H1 (cell line): ENCODE measurements around the gene MKKS. TPM values are rescaled to one million over a fixed set of nuclear protein-coding genes. Genes with fewer than 3 reads are reported as not detected.

ENCODE experiments used
- CTCF ChIA-PET: fragments of 300-600 bp; sonication (Branson Sonifier 250); formaldehyde crosslinking; loops from one replicate; lab custom pipeline; 2021; ENCODE audit not compliant: partially characterized antibody; lab: Charles Lee
- POLR2A ChIA-PET: fragments of 300-600 bp; sonication (Branson Sonifier 250); formaldehyde crosslinking; loops from one replicate; lab custom pipeline; 2021; ENCODE audit warnings: inconsistent platforms; ENCODE audit not compliant: partially characterized antibody; lab: Charles Lee
- DNase-seq, 2 experiments: peaks; one replicate each; pipeline versions ENCODE4 v3.0.0 to v3.0.0-alpha.2; 2010 to 2022; ENCODE audit warnings: low spot score in 2 of 2, low read depth in 1 of 2, mixed read lengths in 1 of 2
- FAIRE-seq: peaks from 2 replicates; lab custom pipeline; 2011; peaks lifted over from hg19 to GRCh38; lab: Jason Lieb, UNC
- H2AFZ ChIP-seq: 2 replicates; pipeline ENCODE4 v1.8.1; 2012; ENCODE audit warnings: low read length, inconsistent platforms
- H2AK5ac ChIP-seq: 2 replicates; pipeline ENCODE4 v1.6.1; 2013; ENCODE audit warnings: low read depth, low read length
- H2BK120ac ChIP-seq: replicated peaks from 2 replicates; pipeline ENCODE3; 2013; ENCODE audit warnings: low read depth, low read length, inconsistent platforms
- H2BK12ac ChIP-seq: 2 replicates; pipeline ENCODE4 v1.6.1; 2013; ENCODE audit warnings: low read depth, low read length
- H2BK15ac ChIP-seq: 2 replicates; pipeline ENCODE4 v1.6.1; 2013; ENCODE audit warnings: low read length
- H2BK20ac ChIP-seq: 2 replicates; pipeline ENCODE4 v1.6.1; 2013; ENCODE audit warnings: low read length
- H2BK5ac ChIP-seq: 2 replicates; pipeline ENCODE4 v1.6.1; 2013; ENCODE audit warnings: low read depth, low read length
- H3K14ac ChIP-seq: 2 replicates; pipeline ENCODE4 v1.6.1; 2013; ENCODE audit warnings: inconsistent platforms; ENCODE audit not compliant: insufficient read length
- H3K18ac ChIP-seq: 2 replicates; pipeline ENCODE4 v1.6.1; 2013; ENCODE audit warnings: low read length; ENCODE audit errors: extremely low read depth
- H3K23ac ChIP-seq: 2 replicates; pipeline ENCODE4 v1.6.1; 2013; ENCODE audit warnings: inconsistent platforms; ENCODE audit not compliant: insufficient read length
- H3K23me2 ChIP-seq: 2 replicates; pipeline ENCODE4 v1.6.1; 2013; ENCODE audit warnings: low read depth, low read length
- H3K27ac ChIP-seq: 2 replicates; pipeline ENCODE4 v1.6.1; 2011; ENCODE audit warnings: low read depth, low read length, inconsistent platforms
- H3K27me3 ChIP-seq, 4 experiments: replicated peaks in 1 of 4; 1 replicate in 1 of 4; 2 replicates in 3 of 4; pipeline versions ENCODE4 v1.6.1 to v1.8.1; 2011 to 2013; ENCODE audit warnings: low read length in 3 of 4, mild to moderate bottlenecking in 3 of 4, inconsistent platforms in 2 of 4, mixed read lengths in 2 of 4, moderate library complexity in 1 of 4; ENCODE audit not compliant: control insufficient read depth in 3 of 4, insufficient read depth in 3 of 4; ENCODE audit errors: extremely low read depth in 1 of 4
- H3K36me3 ChIP-seq, 4 experiments: 2 replicates each; pipeline versions ENCODE4 v1.6.1 to v1.8.1; 2011 to 2013; ENCODE audit warnings: mild to moderate bottlenecking in 4 of 4, low read length in 3 of 4, moderate library complexity in 2 of 4, control low read depth in 1 of 4, inconsistent platforms in 1 of 4; ENCODE audit not compliant: insufficient read depth in 4 of 4, control insufficient read depth in 2 of 4
- H3K4ac ChIP-seq: replicated peaks from 2 replicates; pipeline ENCODE3; 2013; ENCODE audit warnings: low read length, low read depth, mixed read lengths, inconsistent platforms; ENCODE audit not compliant: insufficient read length
- H3K4me1 ChIP-seq, 4 experiments: replicated peaks in 1 of 4; 1 replicate in 1 of 4; 2 replicates in 3 of 4; pipeline versions ENCODE4 v1.6.1 to v1.8.1; 2011 to 2013; ENCODE audit warnings: low read length in 3 of 4, inconsistent platforms in 2 of 4, mixed read lengths in 1 of 4; ENCODE audit not compliant: insufficient read depth in 4 of 4, control insufficient read depth in 3 of 4
- H3K4me2 ChIP-seq, 2 experiments: 2 replicates each; pipeline versions ENCODE4 v1.6.1 to v1.8.1; 2011 to 2013; ENCODE audit warnings: low read depth in 2 of 2, low read length in 2 of 2, control low read depth in 1 of 2, inconsistent platforms in 1 of 2, mild to moderate bottlenecking in 1 of 2; ENCODE audit not compliant: insufficient read depth in 1 of 2
- H3K4me3 ChIP-seq, 4 experiments: fragments of 200-600, 300-600 bp in 1 of 4; sonication (generic), shearing (Covaris generic), sonication (Bioruptor Twin) in 1 of 4; 2 replicates each; pipeline versions ENCODE4 v1.5.1 to v1.8.1; 2011 to 2016; ENCODE audit warnings: low read length in 4 of 4, low read depth in 3 of 4, control low read depth in 2 of 4, inconsistent platforms in 2 of 4, mild to moderate bottlenecking in 2 of 4, mixed read lengths in 1 of 4, moderate library complexity in 1 of 4; ENCODE audit not compliant: insufficient read depth in 2 of 4; ENCODE audit errors: extremely low read depth in 1 of 4
- H3K56ac ChIP-seq: replicated peaks from 2 replicates; pipeline ENCODE3; 2013; ENCODE audit warnings: low read depth, mild to moderate bottlenecking, mixed read lengths, low read length, inconsistent platforms; ENCODE audit not compliant: insufficient read length
- H3K79me1 ChIP-seq: 2 replicates; pipeline ENCODE4 v1.6.1; 2013; ENCODE audit warnings: low read depth, low read length, control low read depth
- H3K79me2 ChIP-seq, 2 experiments: 2 replicates each; pipeline versions ENCODE4 v1.6.1 to v1.8.1; 2012 to 2013; ENCODE audit warnings: low read length in 2 of 2, mild to moderate bottlenecking in 2 of 2, inconsistent platforms in 1 of 2; ENCODE audit not compliant: insufficient read depth in 2 of 2, control insufficient read depth in 1 of 2
- H3K9ac ChIP-seq, 4 experiments: replicated peaks in 1 of 4; 1 replicate in 1 of 4; 2 replicates in 3 of 4; pipeline versions ENCODE4 v1.6.1 to v1.8.1; 2011 to 2013; ENCODE audit warnings: low read depth in 3 of 4, low read length in 3 of 4, control low read depth in 2 of 4, mild to moderate bottlenecking in 2 of 4, moderate library complexity in 2 of 4, inconsistent platforms in 1 of 4; ENCODE audit errors: extremely low read depth in 1 of 4
- H3K9me3 ChIP-seq, 2 experiments: 2 replicates each; pipeline versions ENCODE4 v1.6.1 to v1.8.1; 2012 to 2013; ENCODE audit warnings: mild to moderate bottlenecking in 2 of 2, moderate library complexity in 2 of 2, control low read depth in 1 of 2, inconsistent platforms in 1 of 2, low read depth in 1 of 2, low read length in 1 of 2, mixed read lengths in 1 of 2; ENCODE audit not compliant: insufficient read depth in 2 of 2
- H4K20me1 ChIP-seq, 2 experiments: replicated peaks in 1 of 2; 2 replicates each; pipeline versions ENCODE3 to v1.8.1; 2011 to 2013; ENCODE audit warnings: inconsistent platforms in 2 of 2, low read length in 2 of 2, mild to moderate bottlenecking in 1 of 2; ENCODE audit not compliant: insufficient read depth in 2 of 2, control insufficient read depth in 1 of 2
- H4K5ac ChIP-seq: 2 replicates; pipeline ENCODE4 v1.6.1; 2013; ENCODE audit warnings: low read length, low read depth, mixed read lengths, inconsistent platforms; ENCODE audit not compliant: insufficient read length
- H4K8ac ChIP-seq: 2 replicates; pipeline ENCODE4 v1.8.0; 2013; ENCODE audit warnings: mild to moderate bottlenecking, moderate library complexity, low read length, inconsistent platforms; ENCODE audit not compliant: insufficient read depth; ENCODE audit errors: extremely low read depth
- H4K91ac ChIP-seq: replicated peaks from 2 replicates; pipeline ENCODE3; 2013; ENCODE audit warnings: low read length, mixed read lengths, inconsistent platforms; ENCODE audit not compliant: insufficient read length
- ASH2L ChIP-seq: fragments of 200-600, 300-600 bp; sonication (generic); IDR thresholded peaks from one replicate; pipeline ENCODE4 v1.7.1; 2017; ENCODE audit warnings: low read length
- CBX5 ChIP-seq: fragments of 300-800, 300-1000 bp; sonication (generic); IDR thresholded peaks from 2 replicates; pipeline ENCODE4 v1.7.1; 2016; ENCODE audit warnings: antibody characterized with exemption, low read length, low read depth
- CBX8 ChIP-seq: fragments of 300-800, 300-1000 bp; sonication (generic); IDR thresholded peaks from 2 replicates; pipeline ENCODE4 v1.7.1; 2016; ENCODE audit warnings: low read depth, low read length, borderline replicate concordance
- CEBPB ChIP-seq: IDR thresholded peaks from 2 replicates; pipeline ENCODE4 v1.6.1; 2012; ENCODE audit warnings: low read depth, low read length
- CHD1 ChIP-seq: IDR thresholded peaks from 2 replicates; pipeline ENCODE4 v1.6.1; 2012; ENCODE audit warnings: low read depth, low read length, improper control_type of control experiment
- CREB1 ChIP-seq: IDR thresholded peaks from 2 replicates; pipeline ENCODE4 v1.6.1; 2012; ENCODE audit warnings: inconsistent platforms
- HDAC2 ChIP-seq, 2 experiments: fragments of 300-600 bp in 1 of 2; sonication (generic) in 1 of 2; IDR thresholded peaks; 2 replicates each; pipeline ENCODE4 v1.6.1; 2011 to 2012; ENCODE audit warnings: low read depth in 2 of 2, low read length in 2 of 2, mild to moderate bottlenecking in 2 of 2, moderate library complexity in 2 of 2, borderline replicate concordance in 1 of 2, inconsistent platforms in 1 of 2
- NRF1 ChIP-seq: IDR thresholded peaks from 2 replicates; pipeline ENCODE4 v1.6.1; 2011; ENCODE audit warnings: mild to moderate bottlenecking, low read depth, low read length, improper control_type of control experiment
- POLR2A ChIP-seq, 2 experiments: IDR thresholded peaks; 1 replicate in 1 of 2; 2 replicates in 1 of 2; pipeline ENCODE4 v1.6.1; 2011; ENCODE audit warnings: low read depth in 2 of 2, low read length in 2 of 2, mild to moderate bottlenecking in 2 of 2; ENCODE audit errors: control extremely low read depth in 1 of 2
- RAD21 ChIP-seq, 2 experiments: IDR thresholded peaks in 1 of 2; conservative IDR thresholded peaks in 1 of 2; 2 replicates each; pipeline ENCODE4 v1.6.1; 2011; ENCODE audit warnings: low read depth in 2 of 2, low read length in 2 of 2, improper control_type of control experiment in 1 of 2, inconsistent platforms in 1 of 2, mild to moderate bottlenecking in 1 of 2, moderate library complexity in 1 of 2
- SAP30 ChIP-seq: fragments of 300-600 bp; sonication (generic); IDR thresholded peaks from 2 replicates; pipeline ENCODE4 v1.7.1; 2012; ENCODE audit warnings: low read length, moderate library complexity, mild to moderate bottlenecking, inconsistent platforms; ENCODE audit not compliant: insufficient read depth, insufficient replicate concordance
- SP1 ChIP-seq: IDR thresholded peaks from 2 replicates; pipeline ENCODE4 v1.6.1; 2011; ENCODE audit warnings: low read depth, low read length
- SP4 ChIP-seq: IDR thresholded peaks from 2 replicates; pipeline ENCODE4 v1.6.1; 2012; ENCODE audit warnings: low read length, inconsistent platforms
- TAF1 ChIP-seq: IDR thresholded peaks from 2 replicates; pipeline ENCODE4 v1.6.1; 2011; ENCODE audit warnings: mild to moderate bottlenecking, low read depth, low read length
- WGBS, 2 experiments: shearing (Covaris generic) in 1 of 2; methylation state at CpG; one replicate each; pipeline versions ENCODE4 v1.1.6 to v1.1.7; 2013 to 2015; ENCODE audit warnings: low lambda C conversion rate in 2 of 2, mixed read lengths in 2 of 2, inconsistent platforms in 1 of 2, low coverage in 1 of 2, missing lambda C conversion rate in 1 of 2; ENCODE audit not compliant: insufficient replicate concordance in 2 of 2, insufficient coverage in 1 of 2, insufficient read length in 1 of 2; ENCODE audit errors: extremely low coverage in 1 of 2, missing lambda C conversion rate in 1 of 2; 5-methylcytosine and 5-hydroxymethylcytosine counted together
- polyA plus RNA-seq, 7 experiments: library from polyadenylated mRNA; depleted of rRNA in 3 of 7; stranded (reverse) in 5 of 7; unstranded in 2 of 7; fragments of >200 nt in 5 of 7; fragments of 200-250 nt in 2 of 7; gene quantifications; 1 replicate in 5 of 7; 2 replicates in 1 of 7; 4 replicates in 1 of 7; pipeline versions ENCODE4 v1.2.1 to v1.2.3, GENCODE V29; 2011 to 2013; ENCODE audit warnings: missing spikeins in 2 of 7, mixed read lengths in 2 of 7
- total RNA-seq: library from RNA; stranded (reverse); fragmentation: NEBNext Ultra II Directional; extraction: Animal tissue kit (Norgen Biotek cat#: 25700); gene quantifications from 2 replicates; pipeline ENCODE4 v1.2.1, GENCODE V29; 2021

MKKS gene
- total and polyA plus RNA-seq, 2 of the 8 experiments (the other 6 are each of a cell fraction or from before 2014, with no cell fraction given) = 15.9 to 24.8 TPM

DNA sequence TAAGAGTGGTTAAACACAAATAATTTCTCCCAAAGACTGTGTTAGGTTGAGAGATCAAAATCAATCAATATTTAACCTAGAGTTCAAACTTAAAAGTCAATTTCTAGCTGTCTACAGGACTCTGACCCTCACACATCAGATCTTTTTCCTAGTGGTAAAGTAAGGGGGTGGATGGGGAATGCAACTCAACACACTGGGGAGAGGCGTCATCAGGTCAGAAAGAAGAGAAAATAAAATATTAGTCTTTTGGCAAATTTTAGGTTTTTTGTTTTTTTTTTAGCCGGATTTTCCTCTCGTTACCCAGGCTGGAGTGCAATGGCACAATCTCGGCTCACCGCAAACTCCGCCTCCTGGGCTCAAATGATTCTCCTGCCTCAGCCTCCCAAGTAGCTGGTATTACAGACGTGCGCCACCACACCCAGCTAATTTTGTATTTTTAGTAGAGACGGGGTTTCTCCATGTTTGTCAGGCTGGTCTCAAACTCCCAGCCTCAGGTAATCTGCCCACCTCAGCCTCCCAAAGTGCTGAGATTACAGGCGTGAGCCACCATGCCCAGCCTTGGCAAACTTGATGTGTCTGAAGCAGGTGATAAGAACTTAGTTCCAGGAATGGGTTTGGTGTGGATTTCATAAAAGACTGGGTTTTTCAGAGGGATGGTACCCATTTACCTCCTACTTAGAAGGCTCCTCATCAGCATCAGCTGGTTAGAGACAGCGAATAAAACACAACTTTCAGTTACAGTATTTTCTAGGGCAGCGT, 65.9 kb downstream of the MKKS start:
- Histone ChIP-seq H3K4ac (no peak overlapping the region), H3K27me3 (no peaks in the 10 kb centered on the region), H2BK20ac (no peak overlapping the region), H3K79me2 (no peaks in the 10 kb centered on the region), H3K36me3 (no peaks in the 10 kb centered on the region), H4K20me1 (no peaks in the 10 kb centered on the region), H3K4me2 (no peak overlapping the region), H3K9me3 (no peaks in the 10 kb centered on the region), H3K9ac (no peak overlapping the region), H3K4me1 (no peaks in the 10 kb centered on the region; a peak in 1 of 7 replicates), H2AFZ (no peak overlapping the region), H3K23ac (no peak overlapping the region), H2BK15ac (no peak overlapping the region), H3K4me3 (no peak overlapping the region), H3K14ac (no peak overlapping the region), H2BK120ac (no peak overlapping the region), H3K23me2 (no peaks in the 10 kb centered on the region), H3K27ac (no peak overlapping the region), H2BK5ac (no peak overlapping the region), H3K79me1 (no peaks in the 10 kb centered on the region), H3K56ac (no peak overlapping the region), H2AK5ac (no peak overlapping the region), H3K18ac (no peak overlapping the region), H2BK12ac (no peak overlapping the region), H4K8ac (no peak overlapping the region), H4K91ac (no peak overlapping the region), H4K5ac (no peak overlapping the region)
- ChIA-PET POLR2A (no interaction called here), CTCF (interaction anchor here (0.6 to 2.1 kb wide), 5 partner anchors 10 to 390 kb away, joined by 3 to 19 read pairs (median 4); no protein-coding TSS in a partner anchor)
- WGBS, 2 experiments = 94% methylated on average over 12 of the region's 12 CpGs; no CpG with 5 or more reads in 1 of the 2 experiments
- FAIRE-seq (no peak), DNase-seq (no peak)
- no peak for TF ChIP-seq CHD1
- no peak for TF ChIP-seq RAD21 (IDR thresholded peaks at IDR 0.05 in 1 of 2, conservative IDR thresholded peaks at IDR 0.05 in 1 of 2; ENCODE audit: low read depth in 2 of 2, low read length in 2 of 2)
- no peak for TF ChIP-seq CEBPB
- no peak for TF ChIP-seq SAP30
- no peak for TF ChIP-seq TAF1
- TF ChIP-seq NRF1 = no peak
- no peak for TF ChIP-seq POLR2A (IDR thresholded peaks at IDR 0.05; ENCODE audit: control extremely low read depth in 1 of 2, low read depth in 2 of 2, low read length in 2 of 2)
- TF ChIP-seq HDAC2 (IDR thresholded peaks at IDR 0.05; ENCODE audit: borderline replicate concordance in 1 of 2, low read depth in 2 of 2, low read length in 2 of 2) = no peak
- TF ChIP-seq CBX5 = no peak
- TF ChIP-seq ASH2L = no peak
- no peak for TF ChIP-seq SP4
- TF ChIP-seq CBX8 = no peak
- no peak for TF ChIP-seq SP1
- TF ChIP-seq CREB1 = no peak
